HG02763 (cell line): ENCODE data around the gene EGR4.

ENCODE experiments used
- ATAC-seq: cut with Tn5 transposase; IDR thresholded peaks from one replicate; pipeline ENCODE4 v1.9.1; 2021; ENCODE audit warnings: mild to moderate bottlenecking, moderate library complexity; ENCODE audit not compliant: unreplicated experiment

Gene EGR4

GRCh38 chr2:73290049-73290839, 3.1 kb downstream of the EGR4 start:
- no peak for ATAC-seq

- no peak for ATAC-seq
Measured at GRCh38 chr2:73289304-73289703, 4.0 kb downstream of the EGR4 start.

- ATAC-seq, result no peak
Measured at GRCh38 chr2:73286134-73286655, 7.2 kb downstream of the EGR4 start.

GRCh38 chr2:73285159-73285739, 8.1 kb downstream of the EGR4 start:
- ATAC-seq, result peak; percentile 45

DNA sequence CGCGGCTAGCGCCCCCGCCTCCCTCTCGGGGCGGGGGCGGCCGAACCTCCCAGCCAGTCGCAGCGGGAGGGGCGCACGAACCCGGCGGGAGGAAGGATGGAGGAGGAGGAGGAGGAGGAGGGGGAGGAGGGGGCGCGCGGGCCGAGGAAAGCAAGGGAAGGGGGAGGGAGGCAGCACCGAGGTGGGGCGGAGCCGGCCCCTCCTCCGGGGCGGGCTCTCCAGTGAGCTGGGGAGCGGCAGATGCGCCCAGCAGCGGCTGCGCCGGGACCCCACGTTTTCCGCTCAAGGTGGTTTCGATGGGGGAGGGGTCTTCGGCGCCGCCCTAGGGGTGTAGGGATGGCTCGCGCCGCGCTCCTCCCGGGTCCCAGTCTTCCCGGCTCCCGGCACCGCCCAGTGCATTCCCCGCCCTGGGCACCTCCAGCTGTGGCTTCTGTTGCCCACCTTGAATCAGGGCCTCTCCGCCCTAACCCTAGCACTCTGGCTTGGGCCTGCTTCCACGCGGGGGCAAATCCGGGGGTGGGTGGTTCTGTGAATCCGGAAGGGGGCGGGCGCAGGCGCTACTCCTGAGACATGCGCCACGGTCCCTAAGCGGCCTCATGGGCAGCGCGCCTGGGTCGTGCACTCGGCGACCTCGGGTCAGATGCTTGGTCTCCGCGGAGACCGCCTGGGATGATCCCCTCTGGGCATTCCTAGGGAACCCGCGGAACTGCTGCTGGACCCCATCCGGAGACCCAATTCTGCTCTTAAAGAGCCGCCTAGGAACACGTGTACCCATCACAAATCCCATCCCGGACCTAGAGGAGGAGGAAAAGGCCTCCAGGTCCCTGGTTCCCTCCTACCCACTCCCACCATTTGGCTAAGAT, 8.8 kb downstream of the EGR4 start, which contains the start of gene FBXO41:
Gene FBXO41, minus strand, starts transcription at position 183 of the 863 bp plus-strand sequence. CDS start 14,848 bp downstream, outside the sequence.
- peak; percentile 76 for ATAC-seq

DNA sequence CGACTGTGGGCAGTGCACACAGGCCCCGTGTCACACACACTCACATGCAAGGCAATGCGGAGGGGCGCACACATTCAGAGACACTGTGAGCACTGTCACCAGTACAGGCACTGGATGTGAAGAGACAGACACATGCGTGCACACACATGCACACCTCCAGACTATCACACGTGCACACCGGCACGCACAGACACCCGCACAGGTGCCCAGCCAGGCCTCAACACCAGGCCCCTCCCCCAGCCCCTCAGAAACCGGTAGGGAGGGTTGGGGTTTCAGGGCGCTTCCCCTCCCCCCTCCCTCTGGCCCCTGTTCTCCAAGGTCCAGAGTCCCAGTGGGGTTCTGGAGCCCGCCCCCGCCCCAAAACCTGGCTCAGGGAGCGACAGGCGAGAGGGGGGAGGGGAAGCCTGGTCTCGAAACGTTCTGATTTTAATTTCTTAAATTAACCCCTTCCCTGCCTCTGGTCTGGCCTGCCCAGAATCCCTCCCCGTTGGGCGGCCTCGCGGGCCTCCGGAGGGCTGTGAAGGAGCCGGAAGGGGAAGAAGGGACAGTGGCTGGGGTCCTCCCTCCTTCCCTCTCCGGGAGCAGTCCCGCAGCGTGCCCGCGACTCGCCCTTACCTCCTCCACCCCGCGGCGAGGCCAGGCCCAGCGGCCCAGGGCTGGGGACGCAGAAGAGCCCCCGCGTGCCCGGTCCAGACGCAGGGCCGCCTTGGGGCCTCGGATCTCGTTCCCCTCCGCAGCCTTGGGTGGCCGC, 9.6 kb downstream of the EGR4 start:
- ATAC-seq, result peak; percentile 19

- no peak for ATAC-seq
Measured at GRCh38 chr2:73282924-73283544, 10.3 kb downstream of the EGR4 start.

GRCh38 chr2:73281244-73281643, 12.1 kb downstream of the EGR4 start:
- ATAC-seq, result no peak

- ATAC-seq, result no peak
Measured at GRCh38 chr2:73279852-73280251, 13.5 kb downstream of the EGR4 start.

DNA sequence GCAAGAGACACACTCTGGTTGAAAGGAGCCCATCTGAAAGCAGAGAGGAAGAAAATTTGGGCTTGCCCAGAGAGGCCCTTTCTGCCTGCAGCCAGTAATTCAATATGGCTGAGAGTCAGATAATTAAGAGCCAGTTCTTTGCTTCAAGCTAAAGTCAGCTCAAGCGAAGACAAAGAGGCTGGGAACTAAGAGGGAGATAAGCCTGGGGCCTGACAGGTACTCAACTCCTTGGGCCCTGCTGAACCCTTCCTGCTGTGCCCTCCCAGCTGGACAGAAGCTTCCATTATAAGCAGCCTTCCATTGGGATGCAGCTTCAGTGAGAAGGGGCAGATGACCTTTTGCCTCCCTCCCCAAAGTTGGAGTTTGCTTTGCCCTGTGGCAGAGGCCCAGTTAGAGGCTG, 21.1 kb downstream of the EGR4 start:
- ATAC-seq, result no peak

GRCh38 chr2:73269686-73270465, 23.5 kb downstream of the EGR4 start:
- no peak for ATAC-seq

DNA sequence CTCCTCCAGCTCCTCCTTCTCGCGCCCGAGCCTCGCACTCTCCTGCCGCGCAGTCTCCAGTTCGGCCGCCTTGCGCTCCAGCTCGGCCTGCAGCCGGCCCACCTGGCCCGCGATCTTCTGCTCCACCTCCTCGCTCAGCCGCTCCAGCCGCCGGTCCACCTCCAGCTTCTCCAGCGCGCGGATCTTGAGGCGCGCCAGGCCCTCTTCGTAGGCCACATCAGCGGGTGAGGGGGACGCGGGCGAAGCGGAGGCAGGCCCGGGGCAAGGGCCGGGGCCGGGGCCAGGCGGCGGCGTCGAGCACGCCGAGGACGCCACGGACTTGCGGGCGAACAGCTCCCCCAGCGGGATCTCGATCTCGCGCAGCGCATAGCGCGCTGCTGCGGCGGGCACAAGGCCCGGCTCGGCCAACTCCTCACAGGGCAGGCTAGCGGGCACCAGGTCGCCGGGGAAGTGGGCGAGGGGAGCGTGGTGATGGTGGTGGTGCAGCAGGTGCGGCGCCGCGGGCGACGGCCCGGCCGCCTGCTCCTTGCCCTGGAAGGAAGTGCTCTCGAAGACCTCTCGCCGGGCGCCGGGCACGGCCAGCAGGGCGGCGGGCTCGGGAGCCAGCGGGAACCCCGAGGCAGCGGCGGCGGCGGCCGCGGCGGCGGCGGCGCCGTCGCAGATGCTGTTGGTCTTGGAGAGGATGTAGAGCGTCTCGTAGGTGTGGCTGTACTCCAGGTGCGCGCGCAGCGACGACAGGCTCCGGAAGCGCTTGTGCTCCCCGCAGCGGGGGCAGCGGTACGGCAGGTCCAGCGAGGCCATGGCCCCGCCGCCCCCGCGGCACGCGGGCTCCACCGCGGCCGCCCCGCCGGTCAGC, 24.3 kb downstream of the EGR4 start:
- no peak for ATAC-seq

DNA sequence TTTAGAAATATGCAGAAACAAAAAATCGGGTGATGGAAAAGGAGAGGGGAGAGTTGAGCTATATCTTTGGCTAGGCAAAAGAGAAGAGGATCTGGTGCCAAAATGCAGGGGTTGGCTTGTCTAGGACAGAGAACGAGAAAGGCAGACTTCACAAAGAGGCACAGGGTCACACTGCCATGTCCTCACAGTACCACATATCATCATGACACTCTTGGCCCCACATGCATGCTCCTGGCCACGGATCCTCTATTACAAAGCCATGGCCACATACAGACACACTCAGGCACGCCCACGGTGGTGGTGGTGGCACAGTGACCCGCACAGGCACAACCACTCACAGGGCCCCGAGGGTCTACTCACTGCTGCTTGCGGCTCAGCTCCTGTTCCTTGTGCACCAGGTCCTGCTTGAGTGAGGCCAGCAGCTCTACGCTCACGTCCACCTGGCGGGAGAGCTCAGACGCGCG, 24.9 kb downstream of the EGR4 start:
- no peak for ATAC-seq

GRCh38 chr2:73267008-73267407, 26.3 kb downstream of the EGR4 start:
- ATAC-seq, result no peak

DNA sequence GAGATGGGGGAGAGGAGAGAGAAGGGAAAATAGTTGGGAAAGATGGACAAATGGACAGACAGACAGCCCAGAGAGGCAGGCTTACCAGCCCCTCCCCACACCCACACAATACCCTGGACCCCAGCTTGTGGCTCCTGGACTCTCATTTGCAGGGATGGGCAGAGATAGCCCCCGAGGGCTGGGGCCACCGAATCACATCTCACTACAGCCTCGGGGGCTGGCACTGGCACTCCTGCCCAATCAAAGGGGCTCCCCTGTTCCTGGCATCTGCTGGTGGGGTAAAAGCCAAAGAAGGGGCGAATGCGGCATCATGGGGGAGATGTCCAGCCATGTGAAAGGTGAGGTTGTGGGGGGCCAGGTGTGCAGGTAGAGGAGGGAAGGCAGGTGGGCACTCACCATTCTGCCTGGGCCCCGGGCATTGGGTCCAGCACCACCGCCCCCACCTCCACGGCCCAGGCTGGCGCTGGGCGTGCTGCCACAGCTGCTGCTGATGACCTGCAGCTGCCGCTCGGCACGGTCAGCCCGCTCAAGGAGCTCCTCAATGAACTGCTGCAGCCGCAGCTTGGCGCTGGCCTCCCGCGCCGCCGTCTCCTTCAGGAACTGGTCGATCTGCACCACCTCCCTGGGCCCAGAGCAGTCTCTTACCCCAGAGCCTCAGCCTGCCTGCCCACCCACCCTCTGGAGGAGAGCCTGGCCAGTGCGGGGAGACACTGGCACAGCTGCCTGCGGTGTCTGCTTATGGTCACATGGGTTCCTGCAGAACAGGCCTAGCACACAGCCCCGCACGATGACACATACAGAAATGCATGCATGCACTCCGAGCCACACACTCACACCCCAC, 27.1 kb downstream of the EGR4 start:
- ATAC-seq, result no peak

- ATAC-seq, result no peak
Measured at GRCh38 chr2:73265298-73266060, 27.9 kb downstream of the EGR4 start.

GRCh38 chr2:73264783-73265182, 28.6 kb downstream of the EGR4 start:
- ATAC-seq, result no peak
